PC-9 (cell line): ENCODE data around the gene FBXO28. TPM values are rescaled to one million over a fixed set of nuclear protein-coding genes. Genes with fewer than 3 reads are reported as not detected.

ENCODE experiments used
- BruUV-seq: library from RNA; stranded (reverse); fragments of 400-500 nt; replicated peaks from 2 replicates; lab custom pipeline; 2021; lab: Mats Ljungman, UMichigan
- CTCF ChIA-PET: fragments of 300-600 bp; sonication (Branson Sonifier 250); formaldehyde crosslinking; loops from one replicate; lab custom pipeline; 2022; ENCODE audit warnings: antibody characterized with exemption; lab: Charles Lee
- POLR2A ChIA-PET: fragments of 300-600 bp; sonication (Branson Sonifier 250); formaldehyde crosslinking; loops from one replicate; lab custom pipeline; 2022; ENCODE audit warnings: antibody characterized with exemption; ENCODE audit not compliant: unreplicated experiment; lab: Charles Lee
- DNase-seq, 2 experiments: peaks; one replicate each; pipeline versions ENCODE4 v3.0.0 to v3.0.0-alpha.2; 2015 to 2022; ENCODE audit warnings: mixed read lengths in 1 of 2
- H2AFZ ChIP-seq: fragments of 200-600 bp; sonication (generic); 2 replicates; pipeline ENCODE4 v1.8.1; 2017; ENCODE audit warnings: antibody characterized with exemption
- H3F3A ChIP-seq: fragments of 200-600 bp; sonication (generic); 2 replicates; pipeline ENCODE4 v1.8.1; 2017; ENCODE audit warnings: antibody characterized with exemption, mild to moderate bottlenecking, low read depth; ENCODE audit not compliant: insufficient read depth
- H3K27ac ChIP-seq: fragments of 200-600 bp; sonication (generic); 2 replicates; pipeline ENCODE4 v1.6.1; 2016; ENCODE audit warnings: mixed run types
- H3K27me3 ChIP-seq: fragments of 200-600 bp; sonication (generic); 2 replicates; pipeline ENCODE4 v1.6.1; 2016; ENCODE audit warnings: low read depth, mixed run types; ENCODE audit not compliant: insufficient read depth
- H3K36me3 ChIP-seq: fragments of 200-600 bp; sonication (generic); 2 replicates; pipeline ENCODE4 v1.6.1; 2016; ENCODE audit warnings: low read depth, mixed run types
- H3K4me1 ChIP-seq: fragments of 200-600 bp; sonication (generic); replicated peaks from 2 replicates; pipeline ENCODE4 v1.6.1; 2016; ENCODE audit warnings: mixed run types; ENCODE audit not compliant: insufficient read depth
- H3K4me2 ChIP-seq: fragments of 200-600 bp; sonication (generic); 2 replicates; pipeline ENCODE4 v1.6.1; 2017; ENCODE audit warnings: mixed run types
- H3K4me3 ChIP-seq: fragments of 200-600 bp; sonication (generic); 2 replicates; pipeline ENCODE4 v1.6.1; 2016; ENCODE audit warnings: mixed run types
- H3K79me2 ChIP-seq: fragments of 200-600 bp; sonication (generic); 2 replicates; pipeline ENCODE4 v1.6.1; 2017; ENCODE audit warnings: low read depth, mixed run types
- H3K9me2 ChIP-seq: fragments of 200-600 bp; sonication (generic); 2 replicates; pipeline ENCODE4 v1.8.1; 2017; ENCODE audit warnings: mild to moderate bottlenecking; ENCODE audit not compliant: insufficient read depth
- H3K9me3 ChIP-seq: fragments of 200-600 bp; sonication (generic); 2 replicates; pipeline ENCODE4 v1.8.1; 2016; ENCODE audit warnings: low read depth; ENCODE audit not compliant: insufficient read depth
- H4K20me1 ChIP-seq: fragments of 200-600 bp; sonication (generic); 2 replicates; pipeline ENCODE4 v1.8.1; 2017; ENCODE audit not compliant: insufficient read depth
- EZH2 ChIP-seq: fragments of 200-600 bp; sonication (generic); IDR thresholded peaks from 2 replicates; pipeline ENCODE4 v1.8.0; 2017; ENCODE audit warnings: antibody characterized with exemption, low read depth
- intact Hi-C: fragments of 100-400 bp; cut with micrococcal nuclease; formaldehyde crosslinking; loops from one replicate; pipeline ENCODE4 v1.10.0; 2022; ENCODE audit not compliant: unreplicated experiment
- total RNA-seq: library from RNA; stranded (reverse); gene quantifications from 2 replicates; pipeline ENCODE4 v1.2.3, GENCODE V29; 2021
- TF ChIP-seq, protein P1 (sequence below): fragments of 200-600 bp; sonication (generic); conservative IDR thresholded peaks from 2 replicates; pipeline ENCODE4 v1.6.1; 2017; ENCODE audit warnings: mixed run types, antibody characterized with exemption, mild to moderate bottlenecking, moderate library complexity

FBXO28 gene
- total RNA-seq, 1 experiment from 2014 or later, result 48.1 TPM

DNA sequence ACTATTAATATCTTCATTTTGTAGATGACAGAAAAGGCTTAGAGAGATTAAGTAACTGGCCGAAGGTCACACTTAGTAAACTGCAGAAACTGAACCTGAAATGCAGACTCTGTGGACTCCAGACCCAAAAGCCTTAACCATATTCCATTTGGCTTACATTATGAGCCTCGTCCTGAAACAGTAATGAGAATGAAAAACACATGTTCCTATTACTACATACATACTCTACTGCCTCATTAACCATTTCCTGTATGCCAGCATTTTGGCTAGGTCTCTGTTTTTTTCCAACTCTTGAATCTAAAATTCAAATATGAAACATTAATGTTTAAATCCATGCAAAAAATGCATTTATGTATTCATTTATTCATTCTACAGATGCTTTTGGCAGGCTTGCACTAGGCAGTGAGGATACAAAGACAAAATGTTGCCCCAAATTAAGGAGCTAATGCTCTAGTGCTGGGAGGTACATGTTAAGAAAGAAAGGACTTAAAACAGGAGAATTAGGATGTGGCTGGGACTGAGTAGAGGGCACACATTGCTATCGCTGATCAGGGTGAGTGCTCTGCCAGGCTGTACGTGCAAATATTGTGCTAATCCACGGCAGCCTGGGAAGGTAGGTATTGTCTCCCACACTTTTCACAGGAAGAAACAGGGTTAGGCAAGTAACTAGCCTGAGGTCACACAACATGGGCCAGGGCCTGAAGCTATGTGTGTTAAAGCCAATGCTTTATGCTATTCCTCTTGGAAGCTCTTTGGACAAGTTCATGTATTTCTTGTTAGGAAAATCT lies 83.1 kb downstream of the FBXO28 start:
- no peak overlapping the region for H3K4me3 ChIP-seq
- no peaks in the 10 kb centered on the region for H3K36me3 ChIP-seq
- H3K27me3 ChIP-seq, result no peaks in the 10 kb centered on the region
- H3K27ac ChIP-seq, result no peak overlapping the region
- no peaks in the 10 kb centered on the region for H3K79me2 ChIP-seq
- no peak overlapping the region for H3K4me2 ChIP-seq
- H3K9me2 ChIP-seq, result no peaks in the 10 kb centered on the region
- TF ChIP-seq, protein P1, sequence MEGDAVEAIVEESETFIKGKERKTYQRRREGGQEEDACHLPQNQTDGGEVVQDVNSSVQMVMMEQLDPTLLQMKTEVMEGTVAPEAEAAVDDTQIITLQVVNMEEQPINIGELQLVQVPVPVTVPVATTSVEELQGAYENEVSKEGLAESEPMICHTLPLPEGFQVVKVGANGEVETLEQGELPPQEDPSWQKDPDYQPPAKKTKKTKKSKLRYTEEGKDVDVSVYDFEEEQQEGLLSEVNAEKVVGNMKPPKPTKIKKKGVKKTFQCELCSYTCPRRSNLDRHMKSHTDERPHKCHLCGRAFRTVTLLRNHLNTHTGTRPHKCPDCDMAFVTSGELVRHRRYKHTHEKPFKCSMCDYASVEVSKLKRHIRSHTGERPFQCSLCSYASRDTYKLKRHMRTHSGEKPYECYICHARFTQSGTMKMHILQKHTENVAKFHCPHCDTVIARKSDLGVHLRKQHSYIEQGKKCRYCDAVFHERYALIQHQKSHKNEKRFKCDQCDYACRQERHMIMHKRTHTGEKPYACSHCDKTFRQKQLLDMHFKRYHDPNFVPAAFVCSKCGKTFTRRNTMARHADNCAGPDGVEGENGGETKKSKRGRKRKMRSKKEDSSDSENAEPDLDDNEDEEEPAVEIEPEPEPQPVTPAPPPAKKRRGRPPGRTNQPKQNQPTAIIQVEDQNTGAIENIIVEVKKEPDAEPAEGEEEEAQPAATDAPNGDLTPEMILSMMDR, result no peak
- TF ChIP-seq EZH2, result no peak
- BruUV-seq, result no TSS peak
- intact Hi-C loops, result no loop called here
- DNase-seq, result no peak
- no peak overlapping the region for H2AFZ ChIP-seq
- peaks cover 8% of the 10 kb centered on the region; the same call in 1 of the 2 replicates for H3K4me1 ChIP-seq
- H3K9me3 ChIP-seq, result no peaks in the 10 kb centered on the region
- ChIA-PET POLR2A (no interaction called here), CTCF (interaction anchor here (0.6 kb wide), 2 partner anchors 10 to 71 kb away, joined by 5 to 7 read pairs; no protein-coding TSS in a partner anchor)
- H3F3A ChIP-seq, result peaks cover 11% of the 10 kb centered on the region
- H4K20me1 ChIP-seq, result no peaks in the 10 kb centered on the region

DNA sequence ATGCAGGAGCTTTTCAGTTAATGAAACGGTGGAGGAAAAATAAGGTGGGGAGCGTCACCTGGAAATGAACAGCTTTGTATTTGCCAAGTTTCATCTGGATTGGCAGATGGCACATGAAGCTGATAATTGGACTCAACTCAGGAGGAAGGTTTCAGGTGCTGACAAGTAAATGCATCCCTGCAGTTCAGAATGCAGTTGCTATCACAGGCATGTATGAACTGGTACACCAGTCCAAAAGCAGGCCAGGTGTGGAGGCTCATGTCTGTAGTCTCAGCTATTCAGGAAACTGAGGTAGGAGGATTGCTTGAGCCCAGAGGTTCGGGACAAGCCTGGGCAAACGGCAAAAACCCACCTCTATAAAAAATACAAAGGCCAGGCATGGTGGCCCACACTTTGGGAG lies 84.7 kb downstream of the FBXO28 start:
- intact Hi-C loops, result no loop called here
- Histone ChIP-seq H3K27ac (no peak overlapping the region), H3K36me3 (no peaks in the 10 kb centered on the region), H4K20me1 (no peaks in the 10 kb centered on the region), H3K4me1 (peaks cover 15% of the 10 kb centered on the region), H3K27me3 (no peaks in the 10 kb centered on the region), H3K9me3 (no peaks in the 10 kb centered on the region), H3K4me2 (no peak overlapping the region), H3F3A (peaks cover 20% of the 10 kb centered on the region), H2AFZ (no peak overlapping the region), H3K79me2 (no peaks in the 10 kb centered on the region), H3K4me3 (no peak overlapping the region), H3K9me2 (no peaks in the 10 kb centered on the region)
- no peak for DNase-seq
- POLR2A ChIA-PET, result interaction anchor here (0.7 kb wide), 1 partner anchor 460 kb away, joined by 3 read pairs; no protein-coding TSS in a partner anchor
- TF ChIP-seq EZH2, result no peak
- TF ChIP-seq, protein P1, result no peak
- CTCF ChIA-PET, result no interaction called here
- BruUV-seq, result no TSS peak

DNA sequence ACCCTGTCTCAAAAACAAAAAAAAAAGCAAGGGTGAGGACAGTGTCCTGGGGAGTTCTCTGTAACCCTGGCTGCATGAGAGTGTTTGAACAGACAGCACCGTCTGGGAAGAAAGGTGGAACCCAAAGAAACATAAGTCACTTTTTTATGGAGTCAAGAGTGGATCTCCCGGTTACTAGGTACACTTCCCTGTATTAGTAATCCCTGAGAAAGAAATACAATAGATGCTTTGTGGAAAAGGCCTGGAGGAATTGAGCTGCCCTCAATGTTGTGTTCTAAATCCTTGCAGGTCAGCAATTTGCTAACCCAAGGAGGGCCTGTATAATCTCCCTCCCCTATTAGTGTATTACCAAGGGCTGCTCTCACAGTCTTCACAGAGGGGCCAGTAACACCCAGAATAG lies 85.8 kb downstream of the FBXO28 start:
- Histone ChIP-seq H3K4me1 (peaks cover 26% of the 10 kb centered on the region), H3K9me3 (no peaks in the 10 kb centered on the region), H3K27ac (0 out of 2 replicates have a peak overlapping the region, but pooled peaks have one; percentile 1), H3F3A (peaks cover 27% of the 10 kb centered on the region), H3K4me2 (no peak overlapping the region), H3K27me3 (no peaks in the 10 kb centered on the region), H4K20me1 (no peaks in the 10 kb centered on the region), H2AFZ (no peak overlapping the region), H3K9me2 (no peaks in the 10 kb centered on the region), H3K36me3 (no peaks in the 10 kb centered on the region), H3K4me3 (no peak overlapping the region), H3K79me2 (no peaks in the 10 kb centered on the region)
- ChIA-PET CTCF (interaction anchor here (0.6 kb wide), 1 partner anchor 385 kb away, joined by 9 read pairs; no protein-coding TSS in a partner anchor), POLR2A (interaction anchor here (0.6 kb wide), 1 partner anchor 14 kb away, joined by 6 read pairs; no protein-coding TSS in a partner anchor)
- intact Hi-C loops, result no loop called here
- BruUV-seq, result no TSS peak
- TF ChIP-seq EZH2, result no peak
- TF ChIP-seq, protein P1, result no peak
- DNase-seq, result peak in 1 of 2 experiments; percentile 73
